Measurements from ENCODE around the gene AP3D1.

Gene AP3D1

DNA sequence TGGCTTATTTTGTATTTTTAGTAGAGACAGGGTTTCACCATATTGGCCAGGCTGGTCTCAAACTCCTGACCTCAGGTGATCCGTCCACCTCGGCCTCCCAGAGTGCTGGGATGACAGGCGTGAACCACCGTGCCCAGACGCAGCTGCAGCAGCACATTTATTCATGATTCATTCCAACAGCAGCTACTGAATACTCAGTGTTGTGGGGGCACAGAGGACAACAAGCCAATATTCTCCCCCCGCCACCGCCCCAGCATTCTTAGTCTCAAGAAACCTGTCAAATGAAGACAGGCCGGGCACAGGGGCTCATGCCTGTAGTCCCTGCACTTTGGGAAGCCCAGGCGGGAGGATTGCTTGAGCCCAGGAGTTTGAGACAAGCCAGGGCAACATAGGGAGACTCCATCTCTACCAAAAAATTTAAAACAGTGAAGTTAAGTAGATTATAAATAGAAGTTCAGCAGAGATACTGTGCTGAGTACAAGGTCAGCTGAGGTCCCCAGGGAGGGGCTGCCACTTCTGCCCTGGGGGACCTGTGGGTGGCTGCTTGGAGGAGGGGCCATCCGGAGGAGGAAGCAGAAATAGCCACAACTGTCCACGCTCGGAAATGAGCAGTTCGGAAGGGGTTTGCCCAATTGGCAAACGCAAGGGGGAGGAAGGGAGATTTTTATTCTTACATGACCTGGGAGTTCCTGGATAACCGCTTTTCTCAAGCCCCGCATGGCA is 16.7 kb upstream of the AP3D1 start:
- TF ChIP-seq MYC (IDR thresholded peaks at IDR 0.05; ENCODE audit: low read depth, low read length) = peak; percentile 53
- TF ChIP-seq, protein P1, sequence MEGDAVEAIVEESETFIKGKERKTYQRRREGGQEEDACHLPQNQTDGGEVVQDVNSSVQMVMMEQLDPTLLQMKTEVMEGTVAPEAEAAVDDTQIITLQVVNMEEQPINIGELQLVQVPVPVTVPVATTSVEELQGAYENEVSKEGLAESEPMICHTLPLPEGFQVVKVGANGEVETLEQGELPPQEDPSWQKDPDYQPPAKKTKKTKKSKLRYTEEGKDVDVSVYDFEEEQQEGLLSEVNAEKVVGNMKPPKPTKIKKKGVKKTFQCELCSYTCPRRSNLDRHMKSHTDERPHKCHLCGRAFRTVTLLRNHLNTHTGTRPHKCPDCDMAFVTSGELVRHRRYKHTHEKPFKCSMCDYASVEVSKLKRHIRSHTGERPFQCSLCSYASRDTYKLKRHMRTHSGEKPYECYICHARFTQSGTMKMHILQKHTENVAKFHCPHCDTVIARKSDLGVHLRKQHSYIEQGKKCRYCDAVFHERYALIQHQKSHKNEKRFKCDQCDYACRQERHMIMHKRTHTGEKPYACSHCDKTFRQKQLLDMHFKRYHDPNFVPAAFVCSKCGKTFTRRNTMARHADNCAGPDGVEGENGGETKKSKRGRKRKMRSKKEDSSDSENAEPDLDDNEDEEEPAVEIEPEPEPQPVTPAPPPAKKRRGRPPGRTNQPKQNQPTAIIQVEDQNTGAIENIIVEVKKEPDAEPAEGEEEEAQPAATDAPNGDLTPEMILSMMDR (IDR thresholded peaks at IDR 0.05; ENCODE audit: low read depth, low read length) = no peak
- DNase-seq (ENCODE audit: low read depth) = peak; percentile 94
- peak overlapping the region; percentile 55 for H3K4me3 ChIP-seq (ENCODE audit: low read depth, low read length)

DNA sequence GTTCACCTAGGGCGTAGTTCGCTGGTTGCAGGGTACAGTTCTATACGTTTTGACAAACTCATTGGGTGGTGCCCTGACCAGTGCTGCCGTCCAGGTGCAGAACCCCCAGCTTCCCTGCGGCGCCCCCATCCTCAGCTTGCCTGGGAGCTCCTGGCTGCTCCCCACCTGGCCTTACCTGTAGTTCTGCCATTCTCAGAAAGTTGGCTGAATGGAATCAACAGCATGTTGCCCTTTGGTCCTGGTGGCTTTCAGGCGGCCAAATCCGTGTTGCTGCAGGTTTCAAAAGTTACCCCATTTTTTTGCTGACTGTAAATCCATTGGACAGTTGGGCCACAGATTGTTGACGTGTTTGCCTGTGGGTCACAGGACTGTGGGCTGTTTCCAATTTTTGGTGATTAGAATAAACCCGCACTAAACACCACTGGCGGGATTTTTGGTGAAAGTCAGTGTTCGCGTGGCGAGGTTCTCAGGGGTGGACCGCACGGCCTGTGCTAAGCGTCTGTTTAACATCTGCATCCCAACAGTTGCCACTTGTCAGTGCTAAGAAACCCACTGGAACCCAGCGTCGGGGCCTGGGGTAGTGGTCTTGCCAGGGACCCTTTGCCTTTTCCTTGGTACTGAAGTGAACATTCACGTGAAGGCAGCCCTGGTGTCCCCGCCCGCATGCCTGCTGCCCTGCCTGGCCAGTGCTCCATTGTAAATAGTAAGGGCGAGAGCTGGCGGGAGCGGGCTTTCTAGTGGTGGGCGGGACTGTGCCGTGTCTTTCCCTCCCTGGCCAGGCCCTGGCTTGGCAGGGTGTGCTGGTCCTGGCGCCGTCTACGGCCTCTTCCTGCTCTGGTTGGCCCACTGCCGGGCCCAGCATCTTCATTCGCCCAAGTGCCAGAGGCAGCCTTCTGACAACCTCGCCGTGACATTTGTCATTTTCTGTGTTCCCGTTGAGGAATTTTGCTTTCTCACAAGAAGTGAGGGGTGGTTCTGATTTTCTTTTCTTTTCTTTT is 15.7 kb upstream of the AP3D1 start:
- peak overlapping the region; percentile 93 for H3K4me3 ChIP-seq (ENCODE audit: low read depth, low read length)
- no peak for DNase-seq (ENCODE audit: low read depth)
- TF ChIP-seq, protein P2, sequence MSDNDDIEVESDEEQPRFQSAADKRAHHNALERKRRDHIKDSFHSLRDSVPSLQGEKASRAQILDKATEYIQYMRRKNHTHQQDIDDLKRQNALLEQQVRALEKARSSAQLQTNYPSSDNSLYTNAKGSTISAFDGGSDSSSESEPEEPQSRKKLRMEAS (IDR thresholded peaks at IDR 0.05; ENCODE audit: low read depth, low read length) = no peak
- TF ChIP-seq, protein P1 (IDR thresholded peaks at IDR 0.05; ENCODE audit: low read depth, low read length) = no peak
- TF ChIP-seq POLR2A (IDR thresholded peaks at IDR 0.05; ENCODE audit: extremely low read depth, insufficient read length) (no peak), MYC (IDR thresholded peaks at IDR 0.05; ENCODE audit: low read depth, low read length) (no peak)

DNA sequence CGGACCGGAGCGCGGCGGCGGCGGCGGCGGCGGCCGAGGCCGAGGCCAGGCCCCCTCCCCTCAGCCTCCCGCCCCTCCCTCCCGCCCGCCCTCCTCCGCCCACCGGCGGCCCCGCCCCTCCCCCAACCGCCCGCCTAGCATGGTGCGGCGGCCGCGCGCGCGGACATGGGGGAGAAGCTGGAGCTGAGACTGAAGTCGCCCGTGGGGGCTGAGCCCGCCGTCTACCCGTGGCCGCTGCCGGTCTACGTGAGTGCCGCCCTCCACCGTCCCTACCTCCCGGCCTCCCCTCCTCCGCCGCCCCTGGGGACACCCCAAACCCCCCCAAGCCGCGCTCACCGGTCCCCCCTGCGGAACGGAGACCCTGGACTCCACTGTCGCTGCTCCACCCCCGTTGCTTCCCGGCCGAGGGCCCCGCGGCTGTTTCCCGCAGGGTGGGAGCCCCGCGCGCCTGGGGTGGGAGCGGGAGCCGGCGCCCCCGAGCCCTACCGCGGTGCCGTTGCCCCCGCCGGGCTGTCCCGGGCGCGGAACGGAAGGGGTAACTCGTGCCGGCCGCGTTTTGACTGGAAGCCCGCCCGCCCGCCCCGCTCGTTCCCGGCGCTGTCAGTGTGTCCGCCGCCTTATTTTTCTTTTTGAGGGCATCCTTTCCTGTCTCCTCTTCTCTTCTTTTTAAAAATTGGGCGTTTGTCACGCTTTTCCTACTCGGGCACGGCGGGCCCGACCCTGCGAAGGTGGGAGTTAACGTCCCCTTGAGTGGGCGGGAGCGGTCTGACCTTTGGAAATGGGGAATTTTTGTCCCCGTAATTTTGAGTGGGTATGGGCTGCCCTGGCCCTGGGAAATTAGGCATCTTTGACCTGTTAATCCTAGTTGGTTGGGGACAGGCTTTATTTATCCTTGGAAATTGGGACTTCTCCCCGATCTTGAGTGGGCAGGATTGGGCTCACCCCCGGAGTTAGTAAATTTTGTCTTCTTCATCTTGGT is 12.9 kb upstream of the AP3D1 start:
- peak overlapping the region; percentile 93 for H3K4me3 ChIP-seq (ENCODE audit: low read depth, low read length)
- no peak for TF ChIP-seq MYC (IDR thresholded peaks at IDR 0.05; ENCODE audit: low read depth, low read length)
- TF ChIP-seq, protein P1 (IDR thresholded peaks at IDR 0.05; ENCODE audit: low read depth, low read length) = no peak
- TF ChIP-seq, protein P2 (IDR thresholded peaks at IDR 0.05; ENCODE audit: low read depth, low read length) = no peak
- no peak for TF ChIP-seq POLR2A (IDR thresholded peaks at IDR 0.05; ENCODE audit: extremely low read depth, insufficient read length)
- DNase-seq (ENCODE audit: low read depth) = no peak

DNA sequence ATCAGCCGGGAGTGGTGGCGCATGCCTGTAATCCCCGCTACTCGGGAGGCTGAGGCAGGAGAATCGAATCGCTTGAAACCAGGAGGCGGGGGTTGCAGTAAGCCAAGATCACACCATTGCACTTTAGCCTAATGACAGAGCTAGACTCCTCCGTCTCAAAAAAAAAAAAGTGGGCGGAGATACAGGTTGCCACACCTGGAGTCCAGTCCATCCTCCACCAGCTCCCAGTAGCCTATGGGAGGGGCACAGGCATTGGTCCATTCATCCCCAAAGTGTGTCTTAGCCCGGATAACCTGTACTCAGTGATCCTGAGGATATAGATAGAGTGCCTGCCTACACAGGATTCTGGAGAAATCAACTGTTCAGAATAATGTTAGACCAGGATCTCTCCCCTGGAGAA is 9.0 kb upstream of the AP3D1 start:
- DNase-seq (ENCODE audit: low read depth) = no peak
- TF ChIP-seq, protein P1 (IDR thresholded peaks at IDR 0.05; ENCODE audit: low read depth, low read length) = no peak
- H3K4me3 ChIP-seq (ENCODE audit: low read depth, low read length) = no peak overlapping the region

DNA sequence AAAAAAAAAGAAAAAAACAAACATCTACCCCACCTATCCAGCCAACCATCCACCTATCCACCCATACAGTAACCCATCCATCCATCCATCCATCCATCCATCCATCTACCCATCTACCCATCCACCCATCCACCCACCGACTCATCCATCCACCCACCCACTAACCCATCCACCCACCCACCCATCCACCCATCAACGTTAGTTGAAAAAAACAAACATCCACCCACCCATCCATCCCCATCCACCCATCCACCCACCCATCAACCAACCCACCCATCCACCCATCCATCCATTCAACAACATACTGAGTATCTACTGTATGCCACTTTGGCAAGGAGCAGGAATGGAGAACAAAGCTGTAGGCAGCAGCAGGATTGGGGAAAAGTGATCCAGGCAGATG is 6.1 kb upstream of the AP3D1 start:
- TF ChIP-seq, protein P1 (IDR thresholded peaks at IDR 0.05; ENCODE audit: low read depth, low read length) = no peak
- TF ChIP-seq POLR2A (IDR thresholded peaks at IDR 0.05; ENCODE audit: extremely low read depth, insufficient read length) = no peak
- DNase-seq (ENCODE audit: low read depth) = no peak
- no peak overlapping the region for H3K4me3 ChIP-seq (ENCODE audit: low read depth, low read length)
